PC-9 (cell line): ENCODE measurements around the gene GPR183. TPM values are rescaled to one million over a fixed set of nuclear protein-coding genes. Genes with fewer than 3 reads are reported as not detected.

ENCODE experiments used
- BruUV-seq: library from RNA; stranded (reverse); fragments of 400-500 nt; replicated peaks from 2 replicates; lab custom pipeline; 2021; lab: Mats Ljungman, UMichigan
- CTCF ChIA-PET: fragments of 300-600 bp; sonication (Branson Sonifier 250); formaldehyde crosslinking; loops from one replicate; lab custom pipeline; 2022; ENCODE audit warnings: antibody characterized with exemption; lab: Charles Lee
- POLR2A ChIA-PET: fragments of 300-600 bp; sonication (Branson Sonifier 250); formaldehyde crosslinking; loops from one replicate; lab custom pipeline; 2022; ENCODE audit warnings: antibody characterized with exemption; ENCODE audit not compliant: unreplicated experiment; lab: Charles Lee
- DNase-seq, 2 experiments: peaks; one replicate each; pipeline versions ENCODE4 v3.0.0 to v3.0.0-alpha.2; 2015 to 2022; ENCODE audit warnings: mixed read lengths in 1 of 2
- H2AFZ ChIP-seq: fragments of 200-600 bp; sonication (generic); 2 replicates; pipeline ENCODE4 v1.8.1; 2017; ENCODE audit warnings: antibody characterized with exemption
- H3F3A ChIP-seq: fragments of 200-600 bp; sonication (generic); 2 replicates; pipeline ENCODE4 v1.8.1; 2017; ENCODE audit warnings: antibody characterized with exemption, mild to moderate bottlenecking, low read depth; ENCODE audit not compliant: insufficient read depth
- H3K27ac ChIP-seq: fragments of 200-600 bp; sonication (generic); 2 replicates; pipeline ENCODE4 v1.6.1; 2016; ENCODE audit warnings: mixed run types
- H3K27me3 ChIP-seq: fragments of 200-600 bp; sonication (generic); 2 replicates; pipeline ENCODE4 v1.6.1; 2016; ENCODE audit warnings: low read depth, mixed run types; ENCODE audit not compliant: insufficient read depth
- H3K36me3 ChIP-seq: fragments of 200-600 bp; sonication (generic); 2 replicates; pipeline ENCODE4 v1.6.1; 2016; ENCODE audit warnings: low read depth, mixed run types
- H3K4me1 ChIP-seq: fragments of 200-600 bp; sonication (generic); replicated peaks from 2 replicates; pipeline ENCODE4 v1.6.1; 2016; ENCODE audit warnings: mixed run types; ENCODE audit not compliant: insufficient read depth
- H3K4me2 ChIP-seq: fragments of 200-600 bp; sonication (generic); 2 replicates; pipeline ENCODE4 v1.6.1; 2017; ENCODE audit warnings: mixed run types
- H3K4me3 ChIP-seq: fragments of 200-600 bp; sonication (generic); 2 replicates; pipeline ENCODE4 v1.6.1; 2016; ENCODE audit warnings: mixed run types
- H3K79me2 ChIP-seq: fragments of 200-600 bp; sonication (generic); 2 replicates; pipeline ENCODE4 v1.6.1; 2017; ENCODE audit warnings: low read depth, mixed run types
- H3K9me2 ChIP-seq: fragments of 200-600 bp; sonication (generic); 2 replicates; pipeline ENCODE4 v1.8.1; 2017; ENCODE audit warnings: mild to moderate bottlenecking; ENCODE audit not compliant: insufficient read depth
- H3K9me3 ChIP-seq: fragments of 200-600 bp; sonication (generic); 2 replicates; pipeline ENCODE4 v1.8.1; 2016; ENCODE audit warnings: low read depth; ENCODE audit not compliant: insufficient read depth
- H4K20me1 ChIP-seq: fragments of 200-600 bp; sonication (generic); 2 replicates; pipeline ENCODE4 v1.8.1; 2017; ENCODE audit not compliant: insufficient read depth
- CTCF ChIP-seq: fragments of 200-600 bp; sonication (generic); conservative IDR thresholded peaks from 2 replicates; pipeline ENCODE4 v1.6.1; 2017; ENCODE audit warnings: mixed run types, antibody characterized with exemption, mild to moderate bottlenecking, moderate library complexity
- EZH2 ChIP-seq: fragments of 200-600 bp; sonication (generic); IDR thresholded peaks from 2 replicates; pipeline ENCODE4 v1.8.0; 2017; ENCODE audit warnings: antibody characterized with exemption, low read depth
- intact Hi-C: fragments of 100-400 bp; cut with micrococcal nuclease; formaldehyde crosslinking; loops from one replicate; pipeline ENCODE4 v1.10.0; 2022; ENCODE audit not compliant: unreplicated experiment
- total RNA-seq: library from RNA; stranded (reverse); gene quantifications from 2 replicates; pipeline ENCODE4 v1.2.3, GENCODE V29; 2021

The GPR183 gene
- total RNA-seq, 1 experiment from 2014 or later: not detected

DNA sequence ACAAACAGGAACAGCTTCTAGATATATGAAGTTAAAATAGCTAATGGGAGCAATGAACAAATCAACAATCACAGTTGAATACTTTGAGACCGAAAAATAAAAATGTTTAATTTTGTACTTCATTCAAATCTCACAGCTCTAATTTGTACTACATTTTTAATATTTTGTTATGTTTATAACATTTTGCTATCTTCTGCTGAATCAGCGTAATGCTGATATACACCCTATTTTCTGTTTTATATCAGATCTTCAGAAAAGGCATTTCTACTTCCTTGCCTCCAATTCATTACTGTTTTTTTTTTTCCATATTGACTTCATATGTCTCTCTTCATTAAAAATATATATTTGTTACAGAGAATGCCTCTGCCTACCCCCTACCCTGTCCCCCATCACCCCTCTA, 27.9 kb upstream of the GPR183 start:
- no peak for DNase-seq
- no peak overlapping the region for H3K27ac ChIP-seq
- ChIA-PET CTCF (interaction anchor here (0.7 kb wide), 1 partner anchor 41 kb away, joined by 3 read pairs; no protein-coding TSS in a partner anchor), POLR2A (no interaction called here)
- H3K9me2 ChIP-seq: peaks cover 5% of the 10 kb centered on the region; the same call in 1 of the 2 replicates
- H3K9me3 ChIP-seq: no peaks in the 10 kb centered on the region
- H3K79me2 ChIP-seq: peaks cover 4% of the 10 kb centered on the region; the same call in 1 of the 2 replicates
- H3F3A ChIP-seq: peaks cover 25% of the 10 kb centered on the region; the same call in 1 of the 2 replicates
- TF ChIP-seq CTCF: no peak
- no peak for TF ChIP-seq EZH2
- H2AFZ ChIP-seq: no peak overlapping the region
- no TSS peak for BruUV-seq
- H3K4me3 ChIP-seq: no peak overlapping the region
- no peak overlapping the region for H3K4me2 ChIP-seq
- intact Hi-C loops: no loop called here
- H3K36me3 ChIP-seq: peaks cover 12% of the 10 kb centered on the region; the same call in 1 of the 2 replicates
- no peaks in the 10 kb centered on the region for H3K4me1 ChIP-seq
- no peaks in the 10 kb centered on the region for H4K20me1 ChIP-seq
- H3K27me3 ChIP-seq: no peaks in the 10 kb centered on the region

GRCh38 chr13:99334221-99334620, 27.0 kb upstream of the GPR183 start:
- Histone ChIP-seq H3F3A (peaks cover 21% of the 10 kb centered on the region; the same call in 1 of the 2 replicates), H2AFZ (no peak overlapping the region), H3K4me2 (no peak overlapping the region), H3K9me2 (peaks cover 5% of the 10 kb centered on the region; the same call in 1 of the 2 replicates), H3K27me3 (no peaks in the 10 kb centered on the region), H3K27ac (no peak overlapping the region), H3K79me2 (peaks cover 4% of the 10 kb centered on the region; the same call in 1 of the 2 replicates), H3K9me3 (no peaks in the 10 kb centered on the region), H3K4me1 (no peaks in the 10 kb centered on the region), H3K36me3 (peaks cover 7% of the 10 kb centered on the region; the same call in 1 of the 2 replicates), H4K20me1 (no peaks in the 10 kb centered on the region), H3K4me3 (no peak overlapping the region)
- TF ChIP-seq CTCF (no peak), EZH2 (no peak)
- BruUV-seq: no TSS peak
- intact Hi-C loops: no loop called here
- CTCF ChIA-PET: no interaction called here
- DNase-seq: no peak
- POLR2A ChIA-PET: no interaction called here

- Histone ChIP-seq H3K79me2 (peaks cover 4% of the 10 kb centered on the region; the same call in 1 of the 2 replicates), H3K27ac (no peak overlapping the region)
These were observed 25.3 kb upstream of the GPR183 start for GRCh38 chr13:99332456-99332855.

More at GRCh38 chr13:99332456-99332855, 25.3 kb upstream of the GPR183 start:
- no peak overlapping the region for H3K4me3 ChIP-seq
- ChIA-PET CTCF (no interaction called here), POLR2A (no interaction called here)
- intact Hi-C loops: no loop called here
- no peaks in the 10 kb centered on the region for H3K27me3 ChIP-seq
- no peaks in the 10 kb centered on the region for H3K9me3 ChIP-seq
- H3K4me2 ChIP-seq: no peak overlapping the region
- H4K20me1 ChIP-seq: no peaks in the 10 kb centered on the region
- H2AFZ ChIP-seq: no peak overlapping the region
- no peaks in the 10 kb centered on the region for H3K4me1 ChIP-seq
- H3K36me3 ChIP-seq: peaks cover 11% of the 10 kb centered on the region; the same call in 1 of the 2 replicates
- no peak for DNase-seq
- TF ChIP-seq EZH2 (no peak), CTCF (no peak)
- BruUV-seq: no TSS peak
- peaks cover 19% of the 10 kb centered on the region; the same call in 1 of the 2 replicates for H3F3A ChIP-seq
- H3K9me2 ChIP-seq: peaks cover 5% of the 10 kb centered on the region; the same call in 1 of the 2 replicates
